Thyroid gland (tissue), 4 donors: ENCODE results near the gene SCMH1. TPM values are rescaled to one million over a fixed set of nuclear protein-coding genes. Genes with fewer than 3 reads are reported as not detected.

Experiments used
- DNase-seq, 2 donors: peaks; one replicate each; pipeline ENCODE4 v3.0.0-alpha.2; 2019
- H3K27ac ChIP-seq, 3 donors: fragments of 200-600 bp; sonication (generic); 1 replicate in 2 of 3; 2 replicates in 1 of 3; pipeline ENCODE4 v1.5.1; 2016 to 2019; ENCODE audit warnings: mild to moderate bottlenecking in 1 of 3, moderate library complexity in 1 of 3
- H3K27me3 ChIP-seq: fragments of 200-600 bp; sonication (generic); one replicate; pipeline ENCODE4 v1.5.1; 2019
- H3K36me3 ChIP-seq, 2 donors: fragments of 200-600 bp; sonication (generic); one replicate each; pipeline ENCODE4 v1.5.1; 2016 to 2019
- H3K4me1 ChIP-seq, 2 donors: fragments of 200-600 bp; sonication (generic); one replicate each; pipeline ENCODE4 v1.5.1; 2017 to 2019
- H3K4me3 ChIP-seq, 3 donors: fragments of 200-600 bp; sonication (generic); replicated peaks in 1 of 3; 1 replicate in 2 of 3; 2 replicates in 1 of 3; pipeline ENCODE4 v1.5.1; 2016; ENCODE audit warnings: mild to moderate bottlenecking in 1 of 3
- H3K9me3 ChIP-seq: fragments of 200-600 bp; sonication (generic); one replicate; pipeline ENCODE4 v1.5.1; 2017
- CTCF ChIP-seq, 6 experiments: fragments of 200-600 bp in 3 of 6; fragments of 450-650 bp in 3 of 6; sonication (generic) in 3 of 6; IDR thresholded peaks; one replicate each; pipeline ENCODE4 v1.5.1; 2016 to 2019; ENCODE audit warnings: antibody characterized with exemption in 6 of 6, mild to moderate bottlenecking in 2 of 6, inconsistent platforms in 1 of 6, moderate library complexity in 1 of 6
- POLR2A ChIP-seq, 2 donors: fragments of 450-650 bp; IDR thresholded peaks; one replicate each; pipeline ENCODE4 v1.6.1; 2017; ENCODE audit warnings: antibody characterized with exemption in 2 of 2, mild to moderate bottlenecking in 2 of 2, moderate library complexity in 1 of 2
- WGBS, 2 donors: methylation state at CpG; one replicate each; pipeline ENCODE4 v1.1.5; 2017; 5-methylcytosine and 5-hydroxymethylcytosine counted together
- intact Hi-C: fragments of 100-400 bp; cut with DNase I; formaldehyde crosslinking; loops from one replicate; pipeline ENCODE4 v1.15.1; 2023
- total RNA-seq, 4 donors: library from RNA; depleted of rRNA; stranded (reverse); fragments of >200 nt; gene quantifications; one replicate each; pipeline ENCODE4 v1.2.3, GENCODE V29; 2016

SCMH1 gene
- total RNA-seq, 4 donors from 2014 or later: 30.6 to 93.0 (median 47.5) TPM

DNA sequence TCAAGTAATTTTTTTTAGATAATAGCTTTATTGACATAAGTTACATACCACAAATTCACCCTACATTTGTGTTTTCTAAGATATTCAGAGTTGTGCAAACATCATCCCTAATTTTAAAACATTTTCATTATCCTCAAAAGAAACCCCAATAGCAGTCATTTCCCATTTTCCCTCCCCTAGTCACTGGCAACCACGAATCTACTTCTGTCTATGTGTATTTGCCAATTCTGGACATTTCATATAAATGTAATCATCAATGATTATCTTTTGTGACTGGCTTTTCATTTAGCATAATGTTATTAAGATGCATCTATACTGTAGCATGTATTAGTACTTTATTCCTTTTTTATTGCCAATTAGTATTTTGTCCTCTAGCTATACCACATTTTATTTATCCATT, 131.8 kb downstream of the SCMH1 start:
- H3K27ac ChIP-seq: peak overlapping the region; percentile 49 to 96 (median 81)
- no peak for DNase-seq
- intact Hi-C loops: no loop called here
- no peak overlapping the region for H3K4me3 ChIP-seq
- H3K27me3 ChIP-seq: no peaks in the 10 kb centered on the region
- peaks cover 0 to 5% of the 10 kb centered on the region in 2 donors for H3K36me3 ChIP-seq
- H3K9me3 ChIP-seq: no peaks in the 10 kb centered on the region
- H3K4me1 ChIP-seq: peaks cover 20% of the 10 kb centered on the region in 2 donors
- TF ChIP-seq POLR2A (IDR thresholded peaks at IDR 0.05): no peak
- TF ChIP-seq CTCF (IDR thresholded peaks at IDR 0.05): no peak
- WGBS, 2 donors: 82 to 87% methylated on average over 1 of the region's 1 CpG

GRCh38 chr1:41109310-41110197, 132.6 kb downstream of the SCMH1 start:
- Histone ChIP-seq H3K9me3 (no peaks in the 10 kb centered on the region), H3K36me3 (peaks cover 0 to 5% of the 10 kb centered on the region in 2 donors), H3K4me1 (peaks cover 20% of the 10 kb centered on the region in 2 donors), H3K4me3 (no peak overlapping the region), H3K27ac (peak overlapping the region; percentile 49 to 96 (median 81)), H3K27me3 (no peaks in the 10 kb centered on the region)
- WGBS, 2 donors: 35 to 37% methylated on average over 4 of the region's 4 CpGs
- intact Hi-C loops: no loop called here
- DNase-seq: peak; percentile 44 to 54
- TF ChIP-seq CTCF (IDR thresholded peaks at IDR 0.05) (no peak), POLR2A (IDR thresholded peaks at IDR 0.05) (no peak)

- DNase-seq: no peak
- H3K9me3 ChIP-seq: no peaks in the 10 kb centered on the region
- no peak overlapping the region for H3K4me3 ChIP-seq
Measured at GRCh38 chr1:41108696-41109275, 133.3 kb downstream of the SCMH1 start.

GRCh38 chr1:41103766-41104165, 138.3 kb downstream of the SCMH1 start:
- 81 to 93% methylated on average over 4 of the region's 4 CpGs for WGBS, 2 donors
- H3K27ac ChIP-seq: no peak overlapping the region
- H3K36me3 ChIP-seq: no peaks in the 10 kb centered on the region
- peaks cover 17 to 29% of the 10 kb centered on the region in 2 donors for H3K4me1 ChIP-seq
- intact Hi-C loops: no loop called here
- TF ChIP-seq CTCF (IDR thresholded peaks at IDR 0.05) (no peak), POLR2A (IDR thresholded peaks at IDR 0.05) (no peak)
- no peak for DNase-seq
- no peak overlapping the region for H3K4me3 ChIP-seq
- no peaks in the 10 kb centered on the region for H3K9me3 ChIP-seq
- H3K27me3 ChIP-seq: no peaks in the 10 kb centered on the region

More at GRCh38 chr1:41108696-41109275, 133.3 kb downstream of the SCMH1 start:
- H3K27ac ChIP-seq: peak overlapping the region; percentile 49 to 96 (median 81)
- H3K27me3 ChIP-seq: no peaks in the 10 kb centered on the region
- TF ChIP-seq POLR2A (IDR thresholded peaks at IDR 0.05): no peak
- TF ChIP-seq CTCF (IDR thresholded peaks at IDR 0.05): no peak
- WGBS, 2 donors: 78 to 84% methylated on average over 1 of the region's 1 CpG
- peaks cover 0 to 5% of the 10 kb centered on the region in 2 donors for H3K36me3 ChIP-seq
- intact Hi-C loops: no loop called here
- peaks cover 20 to 21% of the 10 kb centered on the region in 2 donors for H3K4me1 ChIP-seq

DNA sequence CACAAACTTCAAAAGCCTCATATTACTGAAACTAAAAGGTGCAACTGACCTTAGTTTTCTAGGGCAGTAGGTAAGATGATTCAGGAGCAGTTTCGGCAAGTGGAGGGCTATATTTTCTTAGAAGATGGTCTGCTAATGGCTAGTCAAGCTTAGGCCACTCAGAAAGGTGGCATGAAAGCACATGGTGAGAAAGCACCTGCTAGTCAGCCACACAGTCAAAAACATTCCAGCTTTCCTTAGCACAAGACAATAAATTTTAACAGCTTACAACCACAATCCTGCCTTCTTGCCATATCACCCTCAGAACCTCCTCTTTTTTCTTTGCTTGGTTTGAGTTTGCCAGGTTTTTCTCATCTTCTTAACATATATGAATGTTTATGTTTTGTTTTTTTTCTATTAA, 139.5 kb downstream of the SCMH1 start:
- H3K27ac ChIP-seq: peak overlapping the region; percentile 6 to 60 (median 45)

More for the DNA sequence above, 139.5 kb downstream of the SCMH1 start:
- Histone ChIP-seq H3K9me3 (no peaks in the 10 kb centered on the region), H3K36me3 (no peaks in the 10 kb centered on the region), H3K27me3 (no peaks in the 10 kb centered on the region), H3K4me3 (no peak overlapping the region), H3K4me1 (peaks cover 12 to 21% of the 10 kb centered on the region in 2 donors)
- intact Hi-C loops: no loop called here
- 31 to 58% methylated on average over 1 of the region's 1 CpG for WGBS, 2 donors
- DNase-seq: peak in 1 of 2 donors; percentile 5
- TF ChIP-seq POLR2A (IDR thresholded peaks at IDR 0.05) (no peak), CTCF (IDR thresholded peaks at IDR 0.05) (no peak)
